ENCODE data around the gene MRPL48. TPM values are rescaled to one million over a fixed set of nuclear protein-coding genes. Genes with fewer than 3 reads are reported as not detected.
A peak's percentile ranks its signal among the peaks of the same experiment; 100 is the strongest.
"Not testable (repeated sequence)": the region's sequence is repeated elsewhere in the genome, so short reads cannot be mapped to it uniquely, and the experiment has no call there.

MRPL48 gene
- polyA plus RNA-seq (ENCODE audit: insufficient read length), result 66.8 TPM
- long read RNA-seq, donor 1, transcript MRPL48-201 (8 exons, 1,536 nt), result major isoform, 27 of 152 reads
- long read RNA-seq, donor 1, partial matches to known transcripts, result 123 of 152 reads
- long read RNA-seq, donor 1, other reads (novel, unspliced or antisense), result 0 of 152 reads
- long read RNA-seq, donor 2, transcript MRPL48-201 (8 exons, 1,536 nt), result major isoform, 20 of 30 reads
- long read RNA-seq, donor 2, partial matches to known transcripts, result 5 of 30 reads
- long read RNA-seq, donor 2, other reads (novel, unspliced or antisense), result 0 of 30 reads
- long read RNA-seq, donor 3, transcript MRPL48-201 (8 exons, 1,536 nt), result major isoform, 20 of 22 reads
- long read RNA-seq, donor 3, partial matches to known transcripts, result 0 of 22 reads
- long read RNA-seq, donor 3, other reads (novel, unspliced or antisense), result 0 of 22 reads
- long read RNA-seq, donor 4, partial matches to known transcripts, result 5 of 8 reads
- long read RNA-seq, donor 4, other reads (novel, unspliced or antisense), result 0 of 8 reads
- long read RNA-seq, donor 5, transcript MRPL48-201 (8 exons, 1,536 nt), result major isoform, 45 of 450 reads
- long read RNA-seq, donor 5, partial matches to known transcripts, result 364 of 450 reads
- long read RNA-seq, donor 5, other reads (novel, unspliced or antisense), result 38 of 450 reads
- long read RNA-seq, donor 6, transcript MRPL48-201 (8 exons, 1,536 nt), result major isoform, 21 of 31 reads
- long read RNA-seq, donor 6, partial matches to known transcripts, result 5 of 31 reads
- long read RNA-seq, donor 6, other reads (novel, unspliced or antisense), result 0 of 31 reads
- long read RNA-seq, donor 7, transcript MRPL48-201 (8 exons, 1,536 nt), result major isoform, 28 of 39 reads
- long read RNA-seq, donor 7, partial matches to known transcripts, result 10 of 39 reads
- long read RNA-seq, donor 7, other reads (novel, unspliced or antisense), result 0 of 39 reads
- long read RNA-seq, donor 8, transcript MRPL48-201 (8 exons, 1,536 nt), result major isoform, 5 of 6 reads
- long read RNA-seq, donor 8, partial matches to known transcripts, result 0 of 6 reads
- long read RNA-seq, donor 8, other reads (novel, unspliced or antisense), result 0 of 6 reads

GRCh38 chr11:73787643-73788558 lies at the start of gene MRPL48:
Gene MRPL48 (plus strand): TSS chr11:73787874. CDS start chr11:73787972, 98 bp downstream.
- peak; percentile 86 for DNase-seq

GRCh38 chr11:73743045-73743444 lies 44.6 kb upstream of the MRPL48 start:
- DNase-seq, result no peak

- no peak for DNase-seq
Measured at GRCh38 chr11:73746701-73747100, 41.0 kb upstream of the MRPL48 start.

- no peak for DNase-seq
Measured at GRCh38 chr11:73747762-73748161, 39.9 kb upstream of the MRPL48 start.

GRCh38 chr11:73748300-73748699 lies 39.4 kb upstream of the MRPL48 start:
- no peak for DNase-seq

GRCh38 chr11:73749118-73749517 lies 38.6 kb upstream of the MRPL48 start:
- no peak for DNase-seq

GRCh38 chr11:73750228-73750627 lies 37.4 kb upstream of the MRPL48 start:
- no peak for DNase-seq

GRCh38 chr11:73750862-73751261 lies 36.8 kb upstream of the MRPL48 start:
- not testable (repeated sequence) for DNase-seq

GRCh38 chr11:73752216-73752867 lies 35.3 kb upstream of the MRPL48 start:
- no peak for DNase-seq

GRCh38 chr11:73752903-73753302 lies 34.8 kb upstream of the MRPL48 start:
- no peak for DNase-seq

- no peak for DNase-seq
Measured at GRCh38 chr11:73753938-73754337, 33.7 kb upstream of the MRPL48 start.

GRCh38 chr11:73755670-73756069 lies 32.0 kb upstream of the MRPL48 start:
- DNase-seq, result no peak

GRCh38 chr11:73757598-73757997 lies 30.1 kb upstream of the MRPL48 start:
- DNase-seq, result no peak

GRCh38 chr11:73758451-73758850 lies 29.2 kb upstream of the MRPL48 start:
- no peak for DNase-seq

- peak; percentile 39 for DNase-seq
Measured at GRCh38 chr11:73759610-73760134, 28.0 kb upstream of the MRPL48 start.

GRCh38 chr11:73760135-73760678 lies 27.5 kb upstream of the MRPL48 start:
- no peak for DNase-seq

GRCh38 chr11:73760679-73761402 lies 26.8 kb upstream of the MRPL48 start, which contains the start of gene RAB6A:
Gene RAB6A (minus strand): TSS chr11:73761074. CDS start chr11:73760635, 439 bp downstream.
- DNase-seq, result peak; percentile 100

GRCh38 chr11:73761403-73761945 lies 26.2 kb upstream of the MRPL48 start:
- no peak for DNase-seq

- no peak for DNase-seq
Measured at GRCh38 chr11:73762732-73763131, 24.9 kb upstream of the MRPL48 start.

All from left kidney (tissue), 8 donors.